Sigmoid colon (tissue), 4 donors: ENCODE results near the gene PAXX.

ENCODE experiments used
- CTCF ChIP-seq, 4 experiments: fragments of 450-650 bp in 3 of 4; fragments of 200-600 bp in 1 of 4; IDR thresholded peaks; one replicate each; pipeline ENCODE4 v1.5.1; 2016 to 2019; ENCODE audit warnings: antibody characterized with exemption in 4 of 4, mild to moderate bottlenecking in 3 of 4, moderate library complexity in 2 of 4
- POLR2A ChIP-seq, 2 donors: fragments of 450-650 bp; IDR thresholded peaks; one replicate each; pipeline ENCODE4 v1.6.1; 2016; ENCODE audit warnings: antibody characterized with exemption in 2 of 2, mild to moderate bottlenecking in 2 of 2, moderate library complexity in 2 of 2
- POLR2AphosphoS5 ChIP-seq, 4 donors: sonication (generic); formaldehyde crosslinking; IDR thresholded peaks; one replicate each; pipeline ENCODE4 v1.6.1; 2017; ENCODE audit warnings: antibody characterized with exemption in 4 of 4

DNA sequence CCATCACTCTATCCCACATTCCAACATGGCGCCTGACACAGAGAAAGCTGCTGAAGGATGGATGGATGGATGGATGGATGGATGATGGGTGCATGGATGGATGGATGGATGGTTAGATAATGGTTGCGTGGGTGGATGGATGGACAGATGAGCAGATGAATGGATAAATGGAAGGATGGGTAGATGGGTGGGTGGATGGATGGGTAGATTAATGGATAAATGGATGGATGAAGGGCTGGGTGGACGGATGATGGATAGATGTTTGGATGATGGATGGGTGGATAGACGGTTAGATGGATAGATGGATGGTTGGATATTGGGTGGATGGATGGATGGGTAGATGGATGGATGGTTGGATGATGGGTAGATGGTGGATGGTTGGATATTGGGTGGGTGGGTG lies 35.6 kb upstream of the PAXX start:
- TF ChIP-seq CTCF (IDR thresholded peaks at IDR 0.05) (no peak), POLR2A (IDR thresholded peaks at IDR 0.05) (no peak), POLR2AphosphoS5 (IDR thresholded peaks at IDR 0.05) (no peak)
